IPS DF 4.7 (cell line): ENCODE data around the gene LILRB5.
"Not testable (repeated sequence)": the region's sequence is repeated elsewhere in the genome, so short reads cannot be mapped to it uniquely, and the experiment has no call there.

Source experiments
- DNase-seq: peaks from one replicate; pipeline ENCODE4 v3.0.0-alpha.2; 2013; ENCODE audit warnings: low spot score; ENCODE audit errors: extremely low read depth

The LILRB5 gene

DNA sequence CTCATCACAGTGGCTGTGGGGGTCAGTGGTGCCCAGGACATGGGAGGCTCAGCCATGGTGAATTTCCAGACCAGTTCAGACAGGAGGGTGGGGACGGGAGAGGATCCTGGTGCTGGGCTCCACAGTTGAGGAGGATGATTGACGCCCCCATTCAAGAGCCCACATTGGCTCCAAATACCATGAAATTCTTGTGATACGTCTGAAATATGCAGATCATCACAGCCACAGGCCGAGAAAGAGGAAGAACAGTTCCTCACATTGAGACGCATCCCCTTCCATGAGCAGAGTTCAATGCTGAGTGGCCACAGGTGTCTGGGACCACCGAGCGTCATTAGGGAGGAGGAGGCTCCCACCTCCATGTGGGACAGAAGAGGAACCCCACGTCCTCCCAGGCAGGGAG, 13.3 kb downstream of the LILRB5 start:
- DNase-seq, result not testable (repeated sequence)

DNA sequence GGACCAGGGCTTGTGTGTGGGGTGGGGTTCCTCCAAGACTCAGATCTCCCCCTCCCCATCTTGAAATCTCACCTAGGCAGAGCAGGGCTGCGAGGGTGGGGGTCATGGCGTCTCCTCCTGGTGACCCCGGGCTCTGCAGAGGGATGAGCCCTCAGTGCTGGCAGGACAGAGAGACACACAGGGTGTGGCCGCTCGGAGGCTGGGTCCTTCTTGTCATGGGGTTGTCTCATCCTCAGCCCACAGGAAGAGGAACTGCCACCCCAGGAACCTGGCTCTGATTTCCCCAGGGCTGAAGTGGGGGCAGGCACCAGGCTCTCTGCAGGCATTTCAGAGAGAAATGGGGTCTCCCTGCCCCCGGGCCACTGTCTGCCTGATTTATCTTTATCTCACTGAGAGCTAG, 14.4 kb downstream of the LILRB5 start, which contains the start of gene LILRA6:
LILRA6 (minus strand) TSS at position 145 of the 400 bp plus-strand sequence.
- DNase-seq, result not testable (repeated sequence)

DNA sequence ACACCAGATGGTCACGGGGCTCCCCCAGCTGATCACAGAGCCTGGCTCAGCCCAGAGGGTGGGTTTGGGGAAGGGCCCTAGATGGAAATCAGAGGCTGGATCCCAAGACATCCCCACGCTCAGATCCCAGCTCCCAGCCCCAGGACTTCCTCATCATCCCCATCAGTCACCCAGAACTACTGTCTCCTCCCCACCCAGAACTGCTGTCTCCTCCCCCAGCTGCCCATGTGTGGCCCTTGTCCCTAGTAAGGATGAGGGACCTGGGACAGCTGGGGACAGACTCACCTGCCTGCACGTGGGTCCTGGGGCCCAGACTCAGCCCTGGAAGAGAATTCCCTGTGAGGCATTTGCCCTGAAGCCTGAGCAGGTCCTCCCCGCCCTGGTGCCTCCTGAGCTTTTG, 14.8 kb downstream of the LILRB5 start:
- not testable (repeated sequence) for DNase-seq

DNA sequence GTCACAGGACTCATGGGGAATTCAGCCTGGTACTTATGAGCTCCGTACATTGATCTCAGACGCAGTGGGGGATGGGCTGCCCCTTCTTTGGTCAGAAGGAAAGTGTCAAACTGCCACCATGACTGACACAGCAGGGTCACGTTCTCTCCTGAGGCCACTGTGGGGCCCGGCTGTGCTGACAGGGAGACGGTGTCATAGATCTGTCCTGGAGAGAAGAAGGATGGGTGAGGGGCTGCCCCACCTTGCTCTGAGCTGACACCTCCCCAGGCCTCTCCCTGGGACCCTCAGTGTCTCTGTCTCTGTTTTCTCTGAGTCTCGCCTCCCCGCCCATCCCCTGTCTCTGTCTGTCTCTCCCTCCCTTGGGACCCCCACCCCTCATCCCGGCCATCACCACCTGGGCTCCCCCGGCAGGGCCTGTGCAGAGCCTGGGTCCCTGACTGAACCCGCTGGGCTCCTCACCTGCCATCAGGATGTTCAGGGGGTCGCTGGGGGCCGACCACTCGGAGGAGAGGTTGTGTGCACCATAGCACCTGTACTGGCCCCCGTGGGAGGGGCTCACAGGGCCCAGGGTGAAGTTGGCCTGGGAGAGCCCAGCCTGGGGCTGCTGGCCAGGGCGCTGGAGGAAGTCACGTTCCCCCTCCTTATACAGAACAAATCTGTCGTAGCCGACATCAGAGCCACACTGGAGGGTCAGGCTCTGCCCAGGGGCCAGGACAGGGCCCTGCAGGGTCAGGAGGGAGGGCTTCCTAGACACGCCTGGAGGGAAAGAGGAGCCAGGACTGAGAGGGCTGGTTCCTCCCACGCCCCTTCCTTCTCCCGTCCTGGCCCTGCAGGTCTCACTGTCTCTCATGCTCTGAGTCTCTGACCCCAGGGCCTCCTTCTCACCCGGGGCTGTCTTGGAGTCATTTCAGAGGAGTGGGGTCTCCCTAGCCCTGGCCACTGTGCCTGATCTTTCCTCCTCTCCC, 16.4 kb downstream of the LILRB5 start:
- DNase-seq, result not testable (repeated sequence)

DNA sequence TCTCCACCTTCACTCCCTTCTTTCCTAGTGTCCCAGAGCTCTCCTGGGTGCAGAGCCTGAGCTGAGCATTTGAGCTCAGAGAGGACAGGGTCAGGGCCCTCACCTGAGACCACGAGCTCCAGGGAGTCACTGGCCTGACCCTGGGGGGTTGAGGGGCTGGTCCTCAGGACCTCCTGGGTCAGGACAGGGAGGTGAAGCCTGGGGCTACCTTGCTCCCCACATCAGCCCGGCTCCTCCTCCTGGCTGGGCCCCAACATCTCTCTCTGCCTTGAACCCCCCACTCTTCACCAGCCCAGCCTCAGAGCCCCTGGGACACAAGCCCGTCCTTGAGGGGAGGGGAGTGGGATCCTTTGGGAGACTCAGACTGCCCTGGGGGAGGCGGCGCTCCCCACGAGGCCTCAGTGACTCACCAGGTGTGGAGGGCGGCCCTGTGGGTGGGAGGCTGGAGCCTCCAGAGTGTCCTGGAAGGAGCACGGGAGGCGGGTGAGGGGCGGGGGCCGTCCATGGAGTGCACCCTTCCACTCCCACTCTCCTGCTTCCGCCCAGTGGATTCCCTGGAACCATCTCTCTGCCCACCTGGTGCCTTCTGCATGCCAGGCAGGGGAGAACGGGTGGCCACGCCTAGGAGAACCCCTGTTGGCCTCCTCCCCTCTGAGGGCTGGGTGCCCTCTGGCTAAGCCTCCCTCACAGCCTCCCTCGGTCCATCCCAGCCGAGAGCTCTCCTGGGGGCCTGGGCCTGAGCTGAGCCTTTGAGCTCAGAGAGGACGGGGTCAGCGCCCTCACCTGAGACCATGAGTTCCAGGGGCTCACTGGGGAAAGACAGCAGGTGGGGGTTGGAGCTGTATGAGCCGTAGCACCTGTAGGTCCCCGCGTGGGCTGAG, 17.3 kb downstream of the LILRB5 start:
- not testable (repeated sequence) for DNase-seq

DNA sequence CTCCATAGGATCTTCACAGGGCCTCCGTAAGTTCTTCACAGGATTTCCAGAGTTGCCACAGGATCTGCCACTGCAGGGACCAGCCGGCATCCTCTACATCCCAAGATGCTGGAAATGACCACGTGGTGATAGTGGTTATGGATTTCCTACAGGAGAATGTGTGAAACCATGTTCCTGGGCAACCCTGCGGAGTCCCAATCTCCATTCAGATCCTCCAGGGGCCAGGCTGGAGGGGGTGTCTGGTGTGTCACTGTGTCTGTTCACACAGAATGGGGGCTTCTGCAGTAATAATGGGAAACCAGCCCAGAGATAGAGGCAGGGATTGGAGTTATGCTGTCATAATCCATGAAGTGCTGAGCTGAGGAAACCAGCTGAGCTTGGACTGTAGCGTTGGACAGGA, 23.1 kb downstream of the LILRB5 start:
- no peak for DNase-seq

DNA sequence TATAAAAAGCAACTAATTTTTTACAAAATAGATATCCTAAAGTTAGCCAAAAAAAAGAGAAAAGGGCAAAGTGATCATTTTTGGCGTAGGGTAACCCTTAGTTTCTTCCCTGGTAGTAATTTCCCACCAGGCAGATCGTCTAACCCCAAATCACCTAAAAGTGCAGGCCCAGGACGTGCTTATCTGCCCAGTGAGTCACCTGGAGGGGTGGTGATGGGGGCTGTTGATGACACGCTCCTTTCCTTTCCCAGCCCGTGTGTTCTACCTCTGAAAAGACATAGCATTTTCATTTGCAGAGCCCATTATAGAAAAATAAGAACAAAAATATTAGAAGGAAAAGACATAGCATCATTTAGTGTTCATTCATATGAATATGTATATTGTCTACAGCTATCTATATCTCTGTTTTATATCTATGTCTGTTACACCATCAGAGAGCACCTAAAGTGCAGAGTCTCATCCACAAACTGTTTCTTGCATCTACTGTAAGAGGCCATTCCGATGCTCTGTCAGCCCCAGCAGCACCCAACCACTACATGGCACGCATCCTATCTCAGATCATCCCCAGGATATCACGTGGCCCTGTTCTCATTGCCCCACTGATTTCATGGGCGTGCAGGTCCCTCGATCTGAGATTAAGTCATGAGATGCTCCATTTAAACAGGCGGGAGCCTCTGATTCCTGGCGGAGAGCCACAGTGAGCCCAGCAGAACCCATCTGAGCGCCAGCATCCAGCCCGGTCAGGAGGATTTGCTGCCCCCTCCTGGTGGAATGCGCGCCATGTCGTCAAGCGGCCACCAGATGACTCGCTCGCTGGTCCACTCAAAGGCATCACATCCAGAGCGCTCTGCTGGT, 25.8 kb downstream of the LILRB5 start:
- DNase-seq, result peak; percentile 82

DNA sequence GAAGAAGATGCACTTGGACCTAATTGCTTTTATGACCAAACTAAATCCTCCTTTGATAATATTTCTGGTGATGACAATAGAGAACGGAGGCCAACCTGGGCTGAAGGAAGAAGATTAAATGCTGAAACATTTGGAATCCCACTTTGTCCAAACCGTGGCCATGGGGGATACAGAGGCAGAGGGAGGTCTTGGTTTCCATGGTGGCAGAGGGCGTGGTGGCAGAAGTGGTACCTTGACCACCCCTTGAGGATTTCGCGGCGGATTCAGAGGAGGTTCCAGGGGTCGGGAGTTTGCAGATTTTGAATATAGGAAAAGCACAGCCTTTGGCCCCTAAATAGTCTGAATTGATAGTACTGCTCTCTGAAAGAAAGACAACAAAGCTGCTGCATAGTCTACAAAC, 27.0 kb downstream of the LILRB5 start:
- no peak for DNase-seq

DNA sequence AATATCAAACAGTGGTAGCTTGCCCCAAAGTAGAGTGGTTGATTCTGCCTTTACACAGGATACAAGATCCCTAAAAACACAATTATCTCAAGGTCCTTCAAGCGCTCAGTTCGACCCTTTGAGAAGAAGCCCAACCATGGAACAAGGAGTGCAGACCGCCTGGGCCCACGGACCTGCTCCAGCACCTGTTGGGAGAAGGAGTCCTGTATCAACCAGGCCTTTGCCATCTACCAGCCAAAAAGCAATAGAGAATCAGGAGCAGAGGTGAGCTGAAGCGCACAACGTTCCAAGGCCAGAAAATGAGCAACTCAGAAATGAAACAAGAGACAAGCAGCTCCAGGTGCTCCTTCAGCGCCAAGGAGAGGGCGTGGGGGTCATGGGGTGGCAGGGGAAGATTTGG, 27.9 kb downstream of the LILRB5 start:
- no peak for DNase-seq

DNA sequence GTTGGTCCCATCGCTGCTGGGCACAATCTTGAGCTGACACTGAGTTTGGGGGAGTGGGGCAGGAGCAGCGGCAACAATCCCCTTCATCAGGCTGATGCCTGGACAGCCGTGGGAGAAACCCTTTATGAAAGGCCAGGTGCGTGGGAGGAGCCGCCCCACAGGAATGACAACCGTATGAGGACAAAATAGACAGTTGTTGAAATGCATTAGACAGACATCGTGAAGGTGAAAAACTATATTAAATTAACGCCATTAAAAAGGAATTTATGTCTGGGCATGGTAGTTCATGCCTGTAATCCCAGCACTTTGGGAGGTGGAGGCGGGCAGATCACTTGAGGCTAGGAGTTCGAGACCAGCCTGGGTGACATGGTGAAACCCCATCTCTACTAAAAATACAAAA, 32.5 kb downstream of the LILRB5 start:
- DNase-seq, result not testable (repeated sequence)

DNA sequence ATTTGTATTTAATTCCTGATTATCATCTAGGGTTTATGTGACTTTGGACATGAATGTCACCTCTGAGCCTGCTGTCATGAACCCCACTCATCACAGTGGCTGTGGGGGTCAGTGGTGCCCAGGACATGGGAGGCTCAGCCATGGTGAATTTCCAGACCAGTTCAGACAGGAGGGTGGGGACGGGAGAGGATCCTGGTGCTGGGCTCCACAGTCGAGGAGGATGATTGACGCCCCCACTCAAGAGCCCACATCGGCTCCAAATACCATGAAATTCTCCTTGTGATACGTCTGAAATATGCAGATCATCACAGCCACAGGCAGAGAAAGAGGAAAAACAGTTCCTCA, 33.2 kb downstream of the LILRB5 start:
- not testable (repeated sequence) for DNase-seq

DNA sequence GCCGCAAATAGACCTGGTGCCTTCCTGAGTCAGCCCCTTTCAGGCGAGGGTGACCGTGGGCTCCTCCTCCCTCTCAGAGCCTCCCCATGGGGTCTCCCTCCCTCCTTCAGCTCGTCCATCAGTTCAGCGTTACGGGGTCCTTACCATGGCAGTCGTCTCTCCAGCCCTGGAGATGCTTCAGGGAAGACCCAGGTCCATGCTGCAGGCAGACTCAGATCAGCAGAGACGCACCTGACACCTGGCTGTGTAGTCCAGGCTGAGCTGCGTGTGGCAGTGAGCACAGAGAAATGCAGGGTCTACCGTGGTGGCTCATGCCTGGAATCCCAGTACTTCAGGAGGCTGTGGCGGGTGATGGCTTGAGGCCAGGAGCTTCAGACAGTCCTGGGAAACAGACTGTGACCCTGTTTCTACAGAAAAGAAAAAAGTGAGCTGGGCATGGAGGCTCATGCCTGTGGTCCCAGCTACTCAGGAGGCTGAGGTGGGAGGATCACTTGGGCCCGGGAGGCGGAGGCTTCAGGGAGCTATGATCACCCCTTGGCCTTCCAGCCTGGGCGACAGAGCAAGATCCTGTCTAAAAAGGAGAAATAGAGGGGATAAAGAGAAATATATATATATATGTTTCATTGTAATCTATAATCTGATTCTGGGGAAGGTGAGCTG, 33.7 kb downstream of the LILRB5 start:
- DNase-seq, result not testable (repeated sequence)

DNA sequence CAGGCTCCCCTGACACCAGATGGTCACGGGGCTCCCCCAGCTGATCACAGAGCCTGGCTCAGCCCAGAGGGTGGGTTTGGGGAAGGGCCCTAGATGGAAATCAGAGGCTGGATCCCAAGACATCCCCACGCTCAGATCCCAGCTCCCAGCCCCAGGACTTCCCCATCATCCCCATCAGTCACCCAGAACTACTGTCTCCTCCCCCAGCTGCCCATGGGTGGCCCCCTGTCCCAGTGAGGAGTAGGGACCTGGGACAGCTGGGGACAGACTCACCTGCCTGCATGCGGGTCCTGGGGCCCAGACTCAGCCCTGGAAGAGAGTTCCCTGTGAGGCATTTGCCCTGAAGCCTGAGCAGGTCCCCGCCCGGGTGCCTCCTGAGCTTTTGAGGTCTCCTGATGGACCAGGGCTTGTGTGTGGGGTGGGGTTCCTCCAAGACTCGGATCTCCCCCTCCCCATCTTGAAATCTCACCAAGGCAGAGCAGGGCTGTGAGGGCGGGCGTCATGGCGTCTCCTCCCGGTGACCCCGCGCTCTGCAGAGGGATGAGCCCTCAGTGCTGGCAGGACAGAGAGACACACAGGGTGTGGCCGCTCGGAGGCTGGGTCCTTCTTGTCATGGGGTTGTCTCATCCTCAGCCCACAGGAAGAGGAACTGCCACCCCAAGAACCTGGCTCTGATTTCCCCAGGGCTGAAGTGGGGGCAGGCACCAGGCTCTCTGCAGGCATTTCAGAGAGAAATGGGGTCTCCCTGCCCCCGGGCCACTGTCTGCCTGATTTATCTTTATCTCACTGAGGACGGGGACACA, 34.4 kb downstream of the LILRB5 start, which contains the start of gene LILRB3:
LILRB3 (minus strand) TSS at position 534 of the 803 bp plus-strand sequence; CDS start at position 503, 31 bp downstream.
- DNase-seq, result not testable (repeated sequence)

DNA sequence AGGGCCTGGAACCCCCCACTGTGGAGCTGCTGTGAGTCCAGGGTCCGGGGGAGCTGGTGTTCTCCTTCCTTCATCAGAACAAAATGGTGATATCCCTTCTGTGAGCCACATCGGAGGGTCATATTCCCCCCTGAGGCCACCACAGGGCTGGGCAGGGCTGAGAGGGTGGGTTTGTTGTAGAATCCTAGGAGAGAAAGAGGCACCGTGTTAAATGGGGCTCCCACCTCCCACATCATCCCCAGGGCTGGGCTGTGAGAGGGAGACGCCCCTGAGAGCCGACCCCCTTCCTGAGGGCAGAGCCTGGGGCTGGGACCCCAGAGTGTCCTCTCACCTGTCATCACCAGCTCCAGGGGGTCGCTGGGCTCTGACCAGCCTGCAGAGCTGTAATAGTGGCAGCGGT, 35.1 kb downstream of the LILRB5 start:
- DNase-seq, result not testable (repeated sequence)

DNA sequence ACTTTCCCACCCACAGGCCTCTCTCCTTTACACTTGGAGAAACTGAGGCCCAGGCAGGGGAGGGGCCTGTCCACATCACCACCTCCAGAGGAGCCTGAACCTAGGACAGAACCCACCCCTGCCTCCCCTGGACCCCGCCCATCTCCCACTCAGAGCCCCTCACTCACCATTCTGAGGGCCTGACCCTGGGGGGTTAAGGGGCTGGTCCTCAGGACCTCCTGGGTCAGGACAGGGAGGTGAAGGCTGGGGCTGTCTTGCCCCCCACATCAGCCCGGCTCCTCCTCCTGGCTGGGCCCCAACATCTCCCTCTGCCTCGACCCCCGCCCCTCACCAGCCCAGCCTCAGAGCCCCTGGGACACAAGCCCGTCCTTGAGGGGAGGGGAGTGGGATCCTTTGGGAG, 37.4 kb downstream of the LILRB5 start:
- not testable (repeated sequence) for DNase-seq

DNA sequence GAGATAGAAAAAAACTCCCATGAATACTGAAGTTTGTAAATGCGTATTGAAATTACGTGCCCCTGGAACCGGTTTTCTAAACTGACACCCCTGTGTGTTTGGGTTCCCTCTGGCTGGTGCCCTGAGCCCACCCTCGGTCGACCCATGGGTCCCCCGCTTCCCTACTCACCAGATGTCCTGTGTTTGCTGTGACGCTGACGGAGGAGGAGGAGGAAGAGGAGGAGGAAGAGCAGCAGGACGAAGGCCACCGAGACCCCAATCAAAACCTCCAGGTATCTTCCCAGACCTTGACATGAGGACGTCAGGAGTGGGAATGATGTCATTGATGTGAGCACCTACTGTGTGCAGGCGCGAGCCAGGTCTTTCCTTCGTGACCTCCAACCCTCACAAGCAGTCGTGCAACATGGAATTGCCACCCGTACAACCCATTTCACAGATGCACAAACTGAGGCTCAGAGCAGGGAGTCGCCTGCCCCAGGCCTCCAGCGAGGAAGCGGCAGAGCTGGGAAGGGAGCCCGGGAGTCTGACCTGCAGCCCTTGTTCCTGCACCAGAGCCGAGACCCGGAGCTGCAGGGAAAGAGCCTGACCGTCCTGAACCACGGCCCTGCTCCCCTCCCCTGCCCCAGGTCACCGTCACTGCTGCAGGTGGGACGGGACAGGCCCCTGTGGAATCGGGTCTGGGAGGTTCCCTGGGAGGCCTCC, 38.0 kb downstream of the LILRB5 start:
- no peak for DNase-seq

DNA sequence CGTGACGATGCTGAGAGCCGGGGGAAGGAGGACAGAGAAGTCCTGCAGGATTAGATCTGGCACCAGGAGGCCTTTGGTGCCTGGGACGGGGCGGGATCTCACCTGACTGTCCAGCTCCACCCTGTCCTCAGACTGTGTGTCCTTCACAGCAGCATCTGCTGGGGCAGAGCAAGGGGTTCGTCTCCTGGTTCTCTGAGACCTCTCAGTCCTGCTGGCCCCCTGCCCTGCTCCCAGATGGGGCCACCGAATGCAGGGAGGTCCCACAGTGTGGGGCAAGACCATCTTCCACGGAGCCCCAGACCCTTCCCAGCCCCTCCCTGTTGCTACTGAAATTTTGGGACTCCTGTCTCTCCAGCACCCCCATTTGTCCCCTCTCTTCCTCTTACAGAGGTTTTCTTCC, 38.8 kb downstream of the LILRB5 start:
- no peak for DNase-seq

DNA sequence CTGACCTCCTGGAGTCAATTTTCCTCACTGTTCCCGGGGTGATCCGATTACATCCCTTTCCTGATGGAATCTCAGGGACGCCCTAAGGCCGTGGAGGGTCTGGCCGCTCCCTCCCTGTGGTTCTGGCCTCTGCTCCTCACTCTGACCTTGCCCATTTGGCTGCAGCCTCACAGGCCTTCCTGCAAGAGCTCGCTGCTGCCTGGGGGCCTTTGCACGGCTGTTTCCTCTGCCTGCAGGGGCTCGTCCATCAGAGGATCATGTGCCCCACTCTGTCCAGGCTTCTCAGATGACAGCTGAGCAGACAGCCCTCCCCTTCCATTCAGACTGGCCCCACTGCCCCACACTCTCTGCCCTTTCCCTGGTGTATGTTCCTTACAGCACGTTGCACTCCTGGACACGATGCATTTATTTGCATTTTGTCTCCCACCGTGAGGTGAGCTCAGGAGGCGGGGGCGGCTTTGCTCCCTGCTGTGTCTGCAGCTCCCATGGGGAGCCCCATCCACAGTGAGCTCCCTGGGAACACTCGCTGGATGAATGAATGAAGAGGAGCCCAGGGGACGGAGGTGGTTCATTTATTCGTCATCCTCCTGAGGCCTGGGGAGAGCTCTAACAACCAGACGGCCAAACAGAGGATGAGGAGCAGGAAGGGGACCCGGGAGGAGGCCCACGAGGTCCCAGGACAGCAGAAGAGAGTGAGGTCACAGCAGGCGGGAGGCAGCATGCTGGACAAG, 39.4 kb downstream of the LILRB5 start:
- DNase-seq, result not testable (repeated sequence)
